Endothelial cell (in vitro differentiated cells): ENCODE measurements around the gene CNTRL. TPM values are rescaled to one million over a fixed set of nuclear protein-coding genes. Genes with fewer than 3 reads are reported as not detected.
"Not testable (repeated sequence)": the region's sequence is repeated elsewhere in the genome, so short reads cannot be mapped to it uniquely, and the experiment has no call there.

Experiments used
- DNase-seq: peaks from one replicate; pipeline ENCODE4 v3.0.0; 2021; ENCODE audit warnings: low spot score
- H3K27ac Mint-ChIP-seq: one replicate; pipeline ENCODE4 v1.8.0; 2021; ENCODE audit warnings: mixed read lengths, inconsistent platforms; ENCODE audit not compliant: unreplicated experiment
- H3K27me3 Mint-ChIP-seq: one replicate; pipeline ENCODE4 v1.8.0; 2021; ENCODE audit warnings: mild to moderate bottlenecking, moderate library complexity, mixed read lengths, inconsistent platforms; ENCODE audit not compliant: unreplicated experiment
- H3K36me3 Mint-ChIP-seq: one replicate; pipeline ENCODE4 v1.8.0; 2021; ENCODE audit warnings: mild to moderate bottlenecking, low read depth, mixed read lengths, inconsistent platforms; ENCODE audit not compliant: unreplicated experiment
- H3K4me1 Mint-ChIP-seq: one replicate; pipeline ENCODE4 v1.8.0; 2021; ENCODE audit warnings: mild to moderate bottlenecking, mixed read lengths, inconsistent platforms; ENCODE audit not compliant: unreplicated experiment
- H3K4me3 Mint-ChIP-seq: one replicate; pipeline ENCODE4 v1.8.0; 2021; ENCODE audit warnings: mild to moderate bottlenecking, mixed read lengths, inconsistent platforms; ENCODE audit not compliant: unreplicated experiment
- H3K9me3 Mint-ChIP-seq: one replicate; pipeline ENCODE4 v1.8.0; 2021; ENCODE audit warnings: mixed read lengths, inconsistent platforms; ENCODE audit not compliant: unreplicated experiment
- total RNA-seq: library from RNA; stranded (reverse); fragmentation: NEBNext Ultra II Directional; extraction: Animal tissue kit (Norgen Biotek cat#: 25700); gene quantifications from one replicate; pipeline ENCODE4 v1.2.1, GENCODE V29; 2021; ENCODE audit not compliant: unreplicated experiment
- TF ChIP-seq, protein P1 (sequence below): fragments of 200-600 bp; sonication (generic); IDR thresholded peaks from one replicate; pipeline ENCODE4 v1.5.0; 2021; ENCODE audit warnings: antibody characterized with exemption; ENCODE audit not compliant: unreplicated experiment

Gene CNTRL
- total RNA-seq, 1 donor from 2014 or later = 23.6 TPM

GRCh38 chr9:121123816-121124535, 49.2 kb downstream of the CNTRL start:
- peaks cover 6% of the 10 kb centered on the region for H3K36me3 Mint-ChIP-seq
- no peak overlapping the region for H3K27ac Mint-ChIP-seq
- H3K4me1 Mint-ChIP-seq = peaks cover 24% of the 10 kb centered on the region
- no peak overlapping the region for H3K4me3 Mint-ChIP-seq
- no peaks in the 10 kb centered on the region for H3K9me3 Mint-ChIP-seq
- H3K27me3 Mint-ChIP-seq = no peaks in the 10 kb centered on the region
- TF ChIP-seq, protein P1, sequence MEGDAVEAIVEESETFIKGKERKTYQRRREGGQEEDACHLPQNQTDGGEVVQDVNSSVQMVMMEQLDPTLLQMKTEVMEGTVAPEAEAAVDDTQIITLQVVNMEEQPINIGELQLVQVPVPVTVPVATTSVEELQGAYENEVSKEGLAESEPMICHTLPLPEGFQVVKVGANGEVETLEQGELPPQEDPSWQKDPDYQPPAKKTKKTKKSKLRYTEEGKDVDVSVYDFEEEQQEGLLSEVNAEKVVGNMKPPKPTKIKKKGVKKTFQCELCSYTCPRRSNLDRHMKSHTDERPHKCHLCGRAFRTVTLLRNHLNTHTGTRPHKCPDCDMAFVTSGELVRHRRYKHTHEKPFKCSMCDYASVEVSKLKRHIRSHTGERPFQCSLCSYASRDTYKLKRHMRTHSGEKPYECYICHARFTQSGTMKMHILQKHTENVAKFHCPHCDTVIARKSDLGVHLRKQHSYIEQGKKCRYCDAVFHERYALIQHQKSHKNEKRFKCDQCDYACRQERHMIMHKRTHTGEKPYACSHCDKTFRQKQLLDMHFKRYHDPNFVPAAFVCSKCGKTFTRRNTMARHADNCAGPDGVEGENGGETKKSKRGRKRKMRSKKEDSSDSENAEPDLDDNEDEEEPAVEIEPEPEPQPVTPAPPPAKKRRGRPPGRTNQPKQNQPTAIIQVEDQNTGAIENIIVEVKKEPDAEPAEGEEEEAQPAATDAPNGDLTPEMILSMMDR = no peak
- DNase-seq = no peak

GRCh38 chr9:121125590-121125989, 50.8 kb downstream of the CNTRL start:
- DNase-seq = no peak
- Mint-ChIP-seq H3K4me1 (peaks cover 16% of the 10 kb centered on the region), H3K36me3 (peaks cover 12% of the 10 kb centered on the region), H3K9me3 (no peaks in the 10 kb centered on the region), H3K27me3 (no peaks in the 10 kb centered on the region), H3K27ac (no peak overlapping the region), H3K4me3 (no peak overlapping the region)
- TF ChIP-seq, protein P1 = no peak

DNA sequence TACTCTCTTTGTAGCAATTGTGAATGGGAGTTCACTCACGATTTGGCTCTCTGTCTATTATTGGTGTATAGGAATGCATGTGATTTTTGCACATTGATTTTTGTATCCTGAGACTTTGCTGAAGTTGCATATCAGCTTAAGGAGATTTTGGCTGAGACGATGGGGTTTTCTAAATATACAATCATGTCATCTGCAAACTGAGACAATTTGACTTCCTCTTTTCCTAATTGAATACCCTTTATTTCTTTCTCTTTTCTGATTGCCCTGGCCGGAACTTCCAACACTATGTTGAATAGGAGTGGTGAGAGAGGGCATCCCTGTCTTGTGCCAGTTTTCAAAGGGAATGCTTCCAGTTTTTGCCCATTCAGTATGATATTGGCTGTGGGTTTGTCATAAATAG, 54.6 kb downstream of the CNTRL start:
- DNase-seq, H3K9me3 Mint-ChIP-seq, H3K4me1 Mint-ChIP-seq, H3K27ac Mint-ChIP-seq, H3K27me3 Mint-ChIP-seq: not testable (repeated sequence)
- H3K36me3 Mint-ChIP-seq = peaks cover 19% of the 10 kb centered on the region
- peak overlapping the region; percentile 20 for H3K4me3 Mint-ChIP-seq

DNA sequence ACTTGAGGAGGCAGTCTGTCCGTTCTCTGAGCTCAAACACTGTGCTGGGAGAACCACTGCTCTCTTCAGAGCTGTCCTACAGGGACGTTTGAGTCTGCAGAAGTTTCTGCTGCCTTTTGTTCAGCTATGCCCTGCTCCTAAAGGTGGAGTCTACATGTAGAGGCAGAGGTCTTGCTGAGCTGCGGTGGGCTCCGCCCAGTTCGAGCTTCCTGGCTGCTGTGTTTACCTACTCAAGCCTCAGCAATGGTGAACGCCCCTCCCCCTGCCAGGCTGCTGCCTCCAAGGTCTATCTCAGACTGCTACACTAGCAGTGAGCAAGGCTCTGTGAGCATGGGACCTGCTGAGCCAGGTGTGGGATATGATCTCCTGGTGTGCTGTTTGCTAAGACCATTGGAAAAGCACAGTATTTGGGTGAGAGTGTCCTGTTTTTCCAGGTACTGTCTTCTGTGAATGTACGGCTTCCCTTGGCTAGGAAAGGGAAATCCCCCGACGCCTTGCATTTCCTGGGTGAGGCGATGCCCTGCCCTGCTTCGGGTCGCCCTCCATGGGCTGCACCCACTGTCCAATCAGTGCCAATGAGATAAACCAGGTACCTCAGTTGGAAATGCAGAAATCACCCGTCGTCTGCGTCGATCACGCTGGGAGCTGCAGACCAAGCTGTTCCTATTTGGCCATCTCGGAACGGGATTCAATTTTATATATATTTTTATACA, 58.5 kb downstream of the CNTRL start:
- Mint-ChIP-seq H3K27me3 (no peaks in the 10 kb centered on the region), H3K4me1 (peaks cover 7% of the 10 kb centered on the region), H3K4me3 (no peak overlapping the region), H3K36me3 (peaks cover 17% of the 10 kb centered on the region), H3K9me3 (no peaks in the 10 kb centered on the region), H3K27ac (no peak overlapping the region)
- TF ChIP-seq, protein P1 = no peak
- DNase-seq = no peak

GRCh38 chr9:121135642-121136041, 60.9 kb downstream of the CNTRL start:
- Mint-ChIP-seq H3K36me3 (peaks cover 10% of the 10 kb centered on the region), H3K27me3 (no peaks in the 10 kb centered on the region), H3K4me1 (peaks cover 7% of the 10 kb centered on the region), H3K27ac (no peak overlapping the region), H3K4me3 (no peak overlapping the region), H3K9me3 (no peaks in the 10 kb centered on the region)
- TF ChIP-seq, protein P1 = no peak
- DNase-seq = no peak
